ENCODE measurements around the gene MUC4. TPM values are rescaled to one million over a fixed set of nuclear protein-coding genes. Genes with fewer than 3 reads are reported as not detected.

Gene MUC4
- total and polyA plus RNA-seq, 2 experiments from 2014 or later: 1.3 TPM

DNA sequence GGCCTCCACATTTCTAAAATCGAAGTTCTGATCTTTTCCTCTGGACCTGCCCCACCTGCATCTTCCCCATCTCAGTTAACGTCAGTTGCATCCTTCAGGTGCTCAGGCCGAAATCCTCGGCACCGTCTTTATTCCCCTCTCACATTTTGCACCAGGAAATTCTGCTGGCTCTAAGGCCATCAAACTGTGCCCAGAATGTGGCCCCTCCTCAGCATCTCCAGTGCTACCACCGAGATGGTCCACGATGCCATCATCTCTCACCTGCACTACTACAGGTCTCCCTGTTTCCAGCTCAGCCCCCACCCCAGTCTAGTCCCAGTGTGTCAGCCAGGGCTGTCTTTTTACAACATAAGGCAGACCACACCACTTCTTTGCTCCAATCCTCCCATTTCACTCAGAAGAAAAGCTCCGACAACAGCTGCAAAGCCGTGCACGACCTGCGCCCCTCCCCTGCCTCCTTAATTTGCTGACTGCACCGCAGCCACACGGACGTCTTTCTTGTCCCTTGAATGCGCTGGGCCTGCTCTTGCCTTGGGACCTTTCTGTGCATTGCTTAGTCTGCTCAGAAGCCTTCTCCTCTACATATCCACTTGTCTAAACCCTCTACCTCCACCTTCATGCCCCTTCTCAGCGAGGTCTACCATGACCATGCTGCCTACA lies 76.6 kb downstream of the MUC4 start:
- H3K27me3 Mint-ChIP-seq (ENCODE audit: insufficient read depth, low read depth, poor library complexity): peaks cover 13% of the 10 kb centered on the region
- no peaks in the 10 kb centered on the region for H3K9me3 Mint-ChIP-seq
- Histone ChIP-seq H3K79me2 (replicated peaks; ENCODE audit: insufficient read depth) (no peaks in the 10 kb centered on the region), H3K4me2 (no peak overlapping the region), H3K9me2 (ENCODE audit: insufficient read depth) (no peaks in the 10 kb centered on the region), H4K20me1 (replicated peaks; ENCODE audit: insufficient read depth) (no peaks in the 10 kb centered on the region), H2AFZ (no peak overlapping the region), H3K4me1 (ENCODE audit: insufficient read depth) (no peaks in the 10 kb centered on the region), H3K36me3 (ENCODE audit: insufficient read depth) (no peaks in the 10 kb centered on the region), H3K4me3 (no peak overlapping the region), H3K27me3 (ENCODE audit: insufficient read depth) (no peaks in the 10 kb centered on the region), H3K27ac (ENCODE audit: low read depth) (no peak overlapping the region), H3F3A (replicated peaks; ENCODE audit: low read depth) (no peaks in the 10 kb centered on the region)
- TF ChIP-seq STAT1 (IDR thresholded peaks at IDR 0.05; ENCODE audit: unreplicated experiment) (no peak), EZH2 (IDR thresholded peaks at IDR 0.05; ENCODE audit: low read depth, unreplicated experiment) (no peak), JUNB (IDR thresholded peaks at IDR 0.05; ENCODE audit: unreplicated experiment) (no peak), POLR2AphosphoS5 (IDR thresholded peaks at IDR 0.05; ENCODE audit: low read depth) (no peak), EZH2phosphoT487 (IDR thresholded peaks at IDR 0.05; ENCODE audit: unreplicated experiment) (no peak), ZNF331 (CRISPR knock-in tag; IDR thresholded peaks at IDR 0.05; ENCODE audit: low read depth) (no peak), NANOG (IDR thresholded peaks at IDR 0.05; ENCODE audit: borderline replicate concordance) (no peak), ZNF114 (CRISPR knock-in tag; IDR thresholded peaks at IDR 0.05) (no peak)
- TF ChIP-seq, protein P1, sequence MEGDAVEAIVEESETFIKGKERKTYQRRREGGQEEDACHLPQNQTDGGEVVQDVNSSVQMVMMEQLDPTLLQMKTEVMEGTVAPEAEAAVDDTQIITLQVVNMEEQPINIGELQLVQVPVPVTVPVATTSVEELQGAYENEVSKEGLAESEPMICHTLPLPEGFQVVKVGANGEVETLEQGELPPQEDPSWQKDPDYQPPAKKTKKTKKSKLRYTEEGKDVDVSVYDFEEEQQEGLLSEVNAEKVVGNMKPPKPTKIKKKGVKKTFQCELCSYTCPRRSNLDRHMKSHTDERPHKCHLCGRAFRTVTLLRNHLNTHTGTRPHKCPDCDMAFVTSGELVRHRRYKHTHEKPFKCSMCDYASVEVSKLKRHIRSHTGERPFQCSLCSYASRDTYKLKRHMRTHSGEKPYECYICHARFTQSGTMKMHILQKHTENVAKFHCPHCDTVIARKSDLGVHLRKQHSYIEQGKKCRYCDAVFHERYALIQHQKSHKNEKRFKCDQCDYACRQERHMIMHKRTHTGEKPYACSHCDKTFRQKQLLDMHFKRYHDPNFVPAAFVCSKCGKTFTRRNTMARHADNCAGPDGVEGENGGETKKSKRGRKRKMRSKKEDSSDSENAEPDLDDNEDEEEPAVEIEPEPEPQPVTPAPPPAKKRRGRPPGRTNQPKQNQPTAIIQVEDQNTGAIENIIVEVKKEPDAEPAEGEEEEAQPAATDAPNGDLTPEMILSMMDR (conservative IDR thresholded peaks at IDR 0.05; ENCODE audit: low read depth in 2 of 2): no peak
- TF ChIP-seq, protein P2, sequence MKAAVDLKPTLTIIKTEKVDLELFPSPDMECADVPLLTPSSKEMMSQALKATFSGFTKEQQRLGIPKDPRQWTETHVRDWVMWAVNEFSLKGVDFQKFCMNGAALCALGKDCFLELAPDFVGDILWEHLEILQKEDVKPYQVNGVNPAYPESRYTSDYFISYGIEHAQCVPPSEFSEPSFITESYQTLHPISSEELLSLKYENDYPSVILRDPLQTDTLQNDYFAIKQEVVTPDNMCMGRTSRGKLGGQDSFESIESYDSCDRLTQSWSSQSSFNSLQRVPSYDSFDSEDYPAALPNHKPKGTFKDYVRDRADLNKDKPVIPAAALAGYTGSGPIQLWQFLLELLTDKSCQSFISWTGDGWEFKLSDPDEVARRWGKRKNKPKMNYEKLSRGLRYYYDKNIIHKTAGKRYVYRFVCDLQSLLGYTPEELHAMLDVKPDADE (IDR thresholded peaks at IDR 0.05): no peak
- TF ChIP-seq, protein P3, sequence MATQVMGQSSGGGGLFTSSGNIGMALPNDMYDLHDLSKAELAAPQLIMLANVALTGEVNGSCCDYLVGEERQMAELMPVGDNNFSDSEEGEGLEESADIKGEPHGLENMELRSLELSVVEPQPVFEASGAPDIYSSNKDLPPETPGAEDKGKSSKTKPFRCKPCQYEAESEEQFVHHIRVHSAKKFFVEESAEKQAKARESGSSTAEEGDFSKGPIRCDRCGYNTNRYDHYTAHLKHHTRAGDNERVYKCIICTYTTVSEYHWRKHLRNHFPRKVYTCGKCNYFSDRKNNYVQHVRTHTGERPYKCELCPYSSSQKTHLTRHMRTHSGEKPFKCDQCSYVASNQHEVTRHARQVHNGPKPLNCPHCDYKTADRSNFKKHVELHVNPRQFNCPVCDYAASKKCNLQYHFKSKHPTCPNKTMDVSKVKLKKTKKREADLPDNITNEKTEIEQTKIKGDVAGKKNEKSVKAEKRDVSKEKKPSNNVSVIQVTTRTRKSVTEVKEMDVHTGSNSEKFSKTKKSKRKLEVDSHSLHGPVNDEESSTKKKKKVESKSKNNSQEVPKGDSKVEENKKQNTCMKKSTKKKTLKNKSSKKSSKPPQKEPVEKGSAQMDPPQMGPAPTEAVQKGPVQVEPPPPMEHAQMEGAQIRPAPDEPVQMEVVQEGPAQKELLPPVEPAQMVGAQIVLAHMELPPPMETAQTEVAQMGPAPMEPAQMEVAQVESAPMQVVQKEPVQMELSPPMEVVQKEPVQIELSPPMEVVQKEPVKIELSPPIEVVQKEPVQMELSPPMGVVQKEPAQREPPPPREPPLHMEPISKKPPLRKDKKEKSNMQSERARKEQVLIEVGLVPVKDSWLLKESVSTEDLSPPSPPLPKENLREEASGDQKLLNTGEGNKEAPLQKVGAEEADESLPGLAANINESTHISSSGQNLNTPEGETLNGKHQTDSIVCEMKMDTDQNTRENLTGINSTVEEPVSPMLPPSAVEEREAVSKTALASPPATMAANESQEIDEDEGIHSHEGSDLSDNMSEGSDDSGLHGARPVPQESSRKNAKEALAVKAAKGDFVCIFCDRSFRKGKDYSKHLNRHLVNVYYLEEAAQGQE (IDR thresholded peaks at IDR 0.05; ENCODE audit: unreplicated experiment): no peak
- H3K4me3 Mint-ChIP-seq: no peak overlapping the region
- H3K36me3 Mint-ChIP-seq (ENCODE audit: low read depth): no peaks in the 10 kb centered on the region
- no peak for DNase-seq (ENCODE audit: low spot score)
- H3K27ac Mint-ChIP-seq: no peak overlapping the region
- ATAC-seq: no peak
- no peaks in the 10 kb centered on the region for H3K4me1 Mint-ChIP-seq
